ENCODE data around the gene MRPL3. TPM values are rescaled to one million over a fixed set of nuclear protein-coding genes. Genes with fewer than 3 reads are reported as not detected.
A peak's percentile ranks its signal among the peaks of the same experiment; 100 is the strongest.
"Not testable (repeated sequence)": the region's sequence is repeated elsewhere in the genome, so short reads cannot be mapped to it uniquely, and the experiment has no call there.

Gene MRPL3
- total RNA-seq, 1 donor from 2014 or later: 30.6 TPM

- ATAC-seq (peak; percentile 6), DNase-seq (ENCODE audit: low spot score) (no peak)
These were observed 822 bp downstream of the MRPL3 start for GRCh38 chr3:131501949-131502348.

- DNase-seq (ENCODE audit: low spot score): no peak
- no peak for ATAC-seq
These were observed 8.1 kb downstream of the MRPL3 start for GRCh38 chr3:131494706-131495105.

DNA sequence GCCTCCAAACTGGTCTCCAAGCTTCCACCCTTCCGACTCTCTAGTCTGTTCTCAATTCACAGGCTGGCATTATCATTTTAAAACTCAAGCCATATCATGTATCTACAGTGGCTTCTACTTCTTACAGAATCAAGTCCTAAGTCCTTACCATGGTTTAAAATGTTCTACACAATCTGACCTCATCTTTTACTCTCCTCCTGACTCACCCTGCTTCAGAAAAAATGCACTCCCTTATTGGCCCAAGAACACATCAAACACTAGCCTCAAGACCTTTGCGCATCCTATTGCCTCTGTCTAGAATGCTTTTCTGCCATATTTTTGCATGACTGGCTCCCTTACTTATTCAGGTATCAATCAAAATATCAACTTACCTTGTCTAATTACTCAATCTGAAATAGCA, 11.0 kb downstream of the MRPL3 start:
- ATAC-seq: no peak
- DNase-seq (ENCODE audit: low spot score): no peak

DNA sequence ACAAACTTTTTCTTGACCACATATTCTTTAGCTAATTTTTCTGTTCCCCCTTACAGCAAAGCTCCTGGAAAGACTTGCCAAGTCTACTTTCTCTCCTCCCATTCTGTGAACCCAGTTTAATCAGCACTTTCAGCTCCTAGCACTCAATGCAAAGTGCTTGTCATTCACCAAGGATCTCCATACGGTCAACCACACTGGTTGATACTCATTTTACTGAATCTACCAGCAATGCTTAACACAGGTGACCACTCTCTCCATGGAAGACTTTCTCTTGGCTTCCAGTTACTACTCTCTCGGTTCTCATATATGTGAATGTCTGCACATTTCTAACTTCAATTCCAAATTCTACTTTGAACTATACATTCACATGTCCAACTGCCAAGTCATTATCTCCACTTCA, 11.7 kb downstream of the MRPL3 start:
- ATAC-seq (no peak), DNase-seq (ENCODE audit: low spot score) (no peak)

- DNase-seq (ENCODE audit: low spot score); ATAC-seq: not testable (repeated sequence)
These were observed 16.2 kb downstream of the MRPL3 start for GRCh38 chr3:131486545-131486944.

- ATAC-seq: no peak
- no peak for DNase-seq (ENCODE audit: low spot score)
These were observed 17.7 kb downstream of the MRPL3 start for GRCh38 chr3:131485119-131485518.

DNA sequence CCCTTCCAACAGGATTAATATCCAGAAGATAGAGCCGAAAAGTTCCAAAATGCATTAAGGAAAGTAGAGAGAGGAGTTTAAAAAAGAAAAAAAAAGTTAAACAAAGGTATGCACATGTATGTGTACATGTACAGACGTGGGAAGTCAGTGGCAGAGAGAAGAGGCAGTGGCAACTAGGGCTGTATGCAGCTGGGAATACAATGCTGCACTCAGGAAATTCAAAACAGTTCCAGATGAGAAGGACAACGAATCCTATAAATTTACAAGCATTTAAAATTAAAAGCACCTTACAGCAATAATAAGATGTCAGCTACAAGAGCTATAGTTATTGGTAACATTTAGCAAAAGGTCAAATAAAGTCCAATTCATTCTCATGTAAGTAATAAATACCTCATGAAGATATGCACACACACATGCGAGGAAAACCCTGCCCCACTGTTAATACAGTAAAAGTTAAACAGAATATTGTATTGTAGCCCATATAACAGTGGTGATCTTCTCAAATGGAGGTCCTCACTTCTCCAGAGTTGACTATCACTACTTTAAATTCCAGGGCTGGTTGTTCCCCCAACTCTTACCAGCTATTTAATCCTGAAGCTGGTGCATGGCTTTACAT, 18.2 kb downstream of the MRPL3 start:
- DNase-seq (ENCODE audit: low spot score) (no peak), ATAC-seq (no peak)

DNA sequence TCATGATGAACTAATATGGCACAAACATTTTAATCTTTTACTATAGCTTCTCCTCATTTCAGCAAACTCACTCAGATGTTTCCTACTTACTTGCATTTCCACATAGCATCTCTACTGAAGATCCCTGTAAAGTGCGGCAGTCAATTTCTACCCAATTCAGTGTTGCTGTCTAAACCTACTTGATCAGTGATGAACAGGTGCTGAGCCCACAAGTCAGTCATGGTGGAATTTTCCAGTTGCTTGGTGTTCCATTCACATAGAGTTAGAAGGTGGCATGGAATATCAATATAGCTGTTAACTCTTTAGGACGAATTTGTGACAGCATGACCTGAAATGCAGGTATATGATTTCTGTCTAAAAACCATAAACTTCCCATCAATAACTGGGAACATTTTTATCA, 22.7 kb downstream of the MRPL3 start:
- ATAC-seq (no peak), DNase-seq (ENCODE audit: low spot score) (no peak)

- ATAC-seq (no peak), DNase-seq (ENCODE audit: low spot score) (no peak)
These were observed 25.0 kb downstream of the MRPL3 start for GRCh38 chr3:131477813-131478212.

- DNase-seq (ENCODE audit: low spot score) (no peak), ATAC-seq (no peak)
These were observed 28.7 kb downstream of the MRPL3 start for GRCh38 chr3:131474115-131474514.

- ATAC-seq (no peak), DNase-seq (ENCODE audit: low spot score) (no peak)
These were observed 32.4 kb downstream of the MRPL3 start for GRCh38 chr3:131470377-131470776.

GRCh38 chr3:131458653-131459052, 44.1 kb downstream of the MRPL3 start:
- ATAC-seq (no peak), DNase-seq (ENCODE audit: low spot score) (no peak)

- ATAC-seq: no peak
- DNase-seq (ENCODE audit: low spot score): no peak
These were observed 45.6 kb downstream of the MRPL3 start for GRCh38 chr3:131457220-131457619.

GRCh38 chr3:131454501-131454900, 48.3 kb downstream of the MRPL3 start:
- ATAC-seq (no peak), DNase-seq (ENCODE audit: low spot score) (no peak)

DNA sequence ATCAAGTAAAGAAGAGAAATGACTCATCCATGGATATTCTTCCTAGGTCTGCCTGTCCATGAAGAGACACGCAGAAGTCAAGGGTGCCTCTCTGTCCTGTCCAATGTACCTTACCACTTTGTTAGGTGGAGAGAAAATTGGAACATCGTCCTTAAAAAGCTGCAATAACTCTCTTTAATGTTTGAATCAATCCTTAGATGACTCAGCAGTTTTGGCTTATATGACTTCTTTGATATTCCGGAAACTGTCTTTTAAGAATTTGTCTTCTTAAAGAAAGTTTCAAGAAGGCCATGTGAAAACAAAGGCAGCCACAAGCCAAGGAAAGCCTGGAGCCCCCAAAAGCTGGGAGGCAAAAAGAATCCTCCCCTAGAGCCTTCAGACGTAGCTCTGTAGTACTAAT, 49.2 kb downstream of the MRPL3 start:
- no peak for ATAC-seq
- no peak for DNase-seq (ENCODE audit: low spot score)

- no peak for ATAC-seq
- no peak for DNase-seq (ENCODE audit: low spot score)
These were observed 55.4 kb downstream of the MRPL3 start for GRCh38 chr3:131447349-131447748.

DNA sequence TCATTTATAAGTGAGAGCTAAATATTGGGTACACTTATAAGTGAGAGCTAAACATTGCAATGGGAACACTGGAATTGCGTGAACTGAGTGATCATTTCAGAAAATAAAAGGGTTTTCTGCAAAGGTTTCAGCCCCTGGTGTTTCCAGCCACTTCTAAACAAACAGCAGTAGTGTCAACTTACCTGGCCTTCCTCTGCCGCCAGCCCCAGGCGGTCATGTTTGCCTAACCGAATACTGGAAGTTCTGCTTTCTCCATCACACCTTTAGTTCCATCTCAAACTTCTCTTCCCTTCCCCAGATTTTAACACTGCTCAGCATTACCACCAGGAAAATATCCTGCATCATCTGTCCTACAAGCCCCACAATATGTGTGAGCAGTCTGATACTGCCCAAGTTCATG, 58.6 kb downstream of the MRPL3 start:
- DNase-seq (ENCODE audit: low spot score) (no peak), ATAC-seq (no peak)

- ATAC-seq: no peak
- no peak for DNase-seq (ENCODE audit: low spot score)
These were observed 63.7 kb downstream of the MRPL3 start for GRCh38 chr3:131439084-131439483.

GRCh38 chr3:131435000-131435399, 67.8 kb downstream of the MRPL3 start:
- no peak for ATAC-seq
- no peak for DNase-seq (ENCODE audit: low spot score)

DNA sequence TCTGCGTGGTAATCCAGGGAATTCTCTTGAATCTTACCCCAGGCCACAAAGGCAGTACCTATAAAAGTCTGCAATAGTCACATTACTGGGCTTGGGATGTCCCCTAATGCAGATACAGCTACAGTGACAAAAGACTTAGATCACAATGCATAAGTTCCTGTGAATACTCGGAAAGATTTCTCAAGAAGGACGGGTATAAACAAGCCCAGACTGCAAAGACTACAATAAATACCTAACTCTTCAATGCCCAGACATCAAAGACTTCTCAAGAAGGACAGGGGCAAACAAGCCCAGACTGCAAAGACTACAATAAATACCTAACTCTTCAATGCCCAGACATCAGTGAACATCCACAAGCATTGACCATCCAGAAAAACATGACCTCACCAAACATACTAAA, 70.3 kb downstream of the MRPL3 start:
- DNase-seq (ENCODE audit: low spot score): no peak

DNA sequence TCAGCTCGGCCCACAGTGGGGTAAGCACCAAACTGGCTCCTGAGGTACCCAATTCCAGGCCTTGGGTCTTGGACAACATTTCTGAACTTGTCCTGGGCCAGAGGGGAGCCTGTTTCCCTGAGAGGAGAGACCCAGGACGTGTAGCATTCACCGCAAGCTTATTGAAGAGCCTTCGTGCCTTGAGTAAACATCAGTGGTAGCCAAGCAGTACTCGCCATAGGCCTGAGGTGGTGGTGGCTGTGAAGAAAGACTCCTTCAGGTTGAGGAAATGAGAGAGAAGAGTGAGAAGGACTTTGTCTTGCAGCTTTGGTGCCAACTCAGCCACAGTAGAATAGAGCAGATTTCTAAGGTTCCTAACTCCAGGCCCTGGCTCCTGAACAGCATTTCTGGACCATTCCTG, 71.0 kb downstream of the MRPL3 start:
- DNase-seq (ENCODE audit: low spot score): no peak
- no peak for ATAC-seq

More for the DNA sequence above, 70.3 kb downstream of the MRPL3 start:
- ATAC-seq: no peak

GRCh38 chr3:131427226-131427625, 75.5 kb downstream of the MRPL3 start:
- no peak for DNase-seq (ENCODE audit: low spot score)
- no peak for ATAC-seq

- no peak for ATAC-seq
- no peak for DNase-seq (ENCODE audit: low spot score)
These were observed 80.7 kb downstream of the MRPL3 start for GRCh38 chr3:131421957-131422498.

Data from left lobe of liver (tissue), 2 donors.